GM15510 (cell line): ENCODE data around the gene LPP.

ENCODE experiments used
- POLR2A ChIP-seq: IDR thresholded peaks from 3 replicates; pipeline ENCODE4 v1.6.1; 2011; ENCODE audit warnings: borderline replicate concordance; ENCODE audit not compliant: insufficient read length; ENCODE audit errors: extremely low read depth

Gene LPP

GRCh38 chr3:188256758-188257157, 102.8 kb downstream of the LPP start:
- no peak for TF ChIP-seq POLR2A

GRCh38 chr3:188257384-188258026, 103.5 kb downstream of the LPP start:
- no peak for TF ChIP-seq POLR2A

GRCh38 chr3:188259191-188259590, 105.2 kb downstream of the LPP start:
- TF ChIP-seq POLR2A: no peak

DNA sequence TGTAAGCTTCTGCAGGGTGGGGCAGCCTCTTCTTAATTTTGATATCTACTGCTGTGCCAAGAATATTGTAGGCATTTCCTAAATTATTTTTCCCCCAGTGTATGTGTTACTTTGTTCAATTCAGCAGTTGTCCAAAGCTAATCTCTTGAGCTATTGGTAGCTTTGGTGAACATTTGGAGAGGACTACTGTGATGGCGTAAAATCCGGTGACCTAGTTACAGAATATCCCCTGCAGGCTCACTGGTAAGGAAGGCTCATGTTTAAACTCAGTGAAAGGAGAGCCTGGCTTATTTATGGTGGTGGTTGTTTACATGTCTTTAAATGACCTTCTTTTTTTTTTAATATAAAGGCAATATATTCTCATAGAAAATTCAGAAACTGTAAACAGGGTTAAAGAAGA, 105.6 kb downstream of the LPP start:
- TF ChIP-seq POLR2A: no peak

- no peak for TF ChIP-seq POLR2A
Observed at GRCh38 chr3:188261011-188261410, 107.1 kb downstream of the LPP start.

DNA sequence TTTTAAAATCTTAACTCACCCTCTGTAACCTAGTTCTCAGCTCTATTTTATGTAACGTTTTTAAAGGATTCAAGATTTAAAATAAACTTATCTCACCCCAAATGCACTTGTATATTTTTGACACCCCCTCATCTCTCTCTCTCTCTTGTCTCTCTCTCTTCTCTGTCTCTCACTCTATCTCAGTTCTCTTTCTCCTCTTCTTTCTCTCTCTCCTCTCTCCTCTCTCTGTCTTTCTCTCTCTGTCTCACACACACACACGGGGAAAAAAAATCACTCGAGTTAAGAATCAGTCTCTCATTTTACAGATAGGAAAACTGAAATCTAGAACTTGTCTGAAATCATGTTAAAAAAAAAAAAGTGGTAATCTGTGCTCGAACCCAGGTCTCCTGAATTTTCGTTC, 108.5 kb downstream of the LPP start:
- no peak for TF ChIP-seq POLR2A

GRCh38 chr3:188262913-188263683, 109.1 kb downstream of the LPP start:
- no peak for TF ChIP-seq POLR2A

- TF ChIP-seq POLR2A: no peak
Observed at GRCh38 chr3:188264226-188265207, 110.6 kb downstream of the LPP start.

GRCh38 chr3:188266562-188267274, 112.8 kb downstream of the LPP start:
- TF ChIP-seq POLR2A: no peak

DNA sequence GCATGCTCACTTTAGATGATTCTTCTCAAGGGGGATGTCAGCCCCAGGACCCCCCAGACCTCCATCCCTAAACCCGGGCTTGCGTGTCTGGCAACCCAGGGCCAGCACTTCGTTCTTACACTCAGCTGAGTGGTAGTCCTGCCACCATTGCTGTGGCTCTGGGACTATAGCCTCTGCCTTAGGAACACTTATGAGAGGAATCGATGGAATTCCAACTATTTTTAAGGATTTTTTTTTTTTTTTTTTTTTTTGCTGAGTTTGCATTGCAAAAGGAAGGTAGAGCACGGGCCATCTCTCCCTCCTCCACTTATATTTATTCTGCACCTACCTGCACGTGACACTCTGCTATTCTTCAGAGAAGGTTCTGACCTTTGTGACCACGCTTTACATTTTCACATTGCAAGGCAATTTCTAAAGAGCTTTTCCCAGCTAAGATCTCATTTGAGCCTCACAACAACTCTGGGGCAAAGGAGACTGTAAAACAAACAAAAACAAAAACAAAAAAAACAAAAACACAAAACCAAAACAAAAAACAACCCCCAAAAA, 113.9 kb downstream of the LPP start:
- no peak for TF ChIP-seq POLR2A

- TF ChIP-seq POLR2A: no peak
Observed at GRCh38 chr3:188268336-188268735, 114.4 kb downstream of the LPP start.

DNA sequence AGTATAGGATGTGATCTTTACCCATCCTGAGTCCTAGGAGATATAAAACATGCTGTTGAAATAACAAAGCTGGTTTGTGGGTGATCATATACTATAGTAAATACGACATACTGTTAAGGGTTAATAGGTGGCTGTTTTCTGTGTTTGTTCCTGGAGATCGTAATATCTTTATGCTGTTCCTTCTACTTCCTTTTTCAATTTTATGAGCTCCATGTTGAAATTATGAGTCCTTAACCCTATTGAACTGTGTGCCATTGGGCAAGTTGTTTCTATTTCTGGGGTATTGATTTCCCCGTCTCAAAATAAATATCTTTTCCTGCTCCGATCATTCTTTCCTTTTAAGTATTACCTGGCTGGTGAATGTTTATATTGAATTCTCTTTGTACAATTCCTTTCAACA, 115.1 kb downstream of the LPP start:
- TF ChIP-seq POLR2A: no peak

- no peak for TF ChIP-seq POLR2A
Observed at GRCh38 chr3:188270423-188270972, 116.5 kb downstream of the LPP start.
